Natural killer cell (primary cell): ENCODE measurements around the gene HORMAD1. TPM values are rescaled to one million over a fixed set of nuclear protein-coding genes. Genes with fewer than 3 reads are reported as not detected.
"Not testable (repeated sequence)": the region's sequence is repeated elsewhere in the genome, so short reads cannot be mapped to it uniquely, and the experiment has no call there.

Experiments used
- ATAC-seq, 3 donors: fragments of 150-1000 bp in 2 of 3; fragments of 200-7000 bp in 1 of 3; cut with Tn5 transposase; 1 replicate in 1 of 3; 2 replicates in 2 of 3; pipeline ENCODE4 v1.10.0; 2021; ENCODE audit warnings: mild to moderate bottlenecking in 2 of 3, moderate library complexity in 2 of 3
- DNase-seq, 2 donors: peaks; one replicate each; pipeline versions ENCODE4 v3.0.0 to v3.0.0-alpha.2; 2013 to 2021; ENCODE audit warnings: mixed read lengths in 1 of 2
- H3K27ac ChIP-seq: one replicate; pipeline ENCODE4 v1.5.1; 2013; ENCODE audit warnings: mild to moderate bottlenecking, low read length
- H3K27me3 ChIP-seq: one replicate; pipeline ENCODE4 v1.6.1; 2013; ENCODE audit warnings: low read length; ENCODE audit not compliant: control insufficient read depth, insufficient read depth
- H3K36me3 ChIP-seq: one replicate; pipeline ENCODE4 v1.6.1; 2013; ENCODE audit warnings: low read length; ENCODE audit not compliant: control insufficient read depth, insufficient read depth
- H3K4me1 ChIP-seq: one replicate; pipeline ENCODE4 v1.6.1; 2013; ENCODE audit warnings: low read length; ENCODE audit not compliant: control insufficient read depth, insufficient read depth
- H3K4me3 ChIP-seq: one replicate; pipeline ENCODE4 v1.5.1; 2013; ENCODE audit warnings: low read length
- H3K9me3 ChIP-seq: one replicate; pipeline ENCODE4 v1.6.1; 2013; ENCODE audit warnings: low read length; ENCODE audit not compliant: control insufficient read depth, insufficient read depth
- H3K27ac Mint-ChIP-seq, 2 donors: one replicate each; pipeline ENCODE4 v1.8.0; 2022; ENCODE audit warnings: mild to moderate bottlenecking in 2 of 2, mixed read lengths in 2 of 2, moderate library complexity in 1 of 2
- H3K27me3 Mint-ChIP-seq, 2 donors: one replicate each; pipeline ENCODE4 v1.8.0; 2022; ENCODE audit warnings: low read depth in 2 of 2, mixed read lengths in 2 of 2
- H3K36me3 Mint-ChIP-seq: one replicate; pipeline ENCODE4 v1.8.0; 2022; ENCODE audit warnings: mixed read lengths
- H3K4me1 Mint-ChIP-seq, 2 donors: one replicate each; pipeline ENCODE4 v1.8.0; 2022; ENCODE audit warnings: mixed read lengths in 2 of 2
- H3K4me3 Mint-ChIP-seq: one replicate; pipeline ENCODE4 v1.8.0; 2022; ENCODE audit warnings: mild to moderate bottlenecking, moderate library complexity, mixed read lengths
- H3K9me3 Mint-ChIP-seq, 2 donors: one replicate each; pipeline ENCODE4 v1.8.0; 2022; ENCODE audit warnings: mixed read lengths in 2 of 2
- CTCF ChIP-seq: fragments of 200-600 bp; IDR thresholded peaks from one replicate; pipeline ENCODE4 v1.8.0; 2022; ENCODE audit warnings: antibody characterized with exemption
- WGBS: methylation state at CpG from one replicate; pipeline ENCODE4 v1.1.7; 2013; ENCODE audit warnings: missing lambda C conversion rate; ENCODE audit not compliant: insufficient coverage; 5-methylcytosine and 5-hydroxymethylcytosine counted together
- intact Hi-C: fragments of 100-400 bp; cut with micrococcal nuclease; formaldehyde crosslinking; loops from one replicate; pipeline ENCODE4 v1.14.2; 2022
- total RNA-seq, 4 donors: library from RNA; stranded (reverse); fragments of 120-200 nt in 1 of 4; gene quantifications; one replicate each; pipeline versions ENCODE4 v1.2.3 to v1.2.4, GENCODE V29; 2013 to 2022

HORMAD1 gene
- total RNA-seq, 3 donors from 2014 or later (not counting 1 experiment from before 2014, with no cell fraction given), result 0.57 to 0.65 TPM; not detected in 1

- Histone ChIP-seq H3K9me3 (no peaks in the 10 kb centered on the region), H3K27me3 (no peaks in the 10 kb centered on the region), H3K27ac (no peak overlapping the region), H3K4me1 (no peaks in the 10 kb centered on the region), H3K36me3 (no peaks in the 10 kb centered on the region), H3K4me3 (no peak overlapping the region)
- no peak for TF ChIP-seq CTCF
- DNase-seq (no peak), ATAC-seq (no peak)
- Mint-ChIP-seq H3K4me3 (no peak overlapping the region), H3K9me3 (no peaks in the 10 kb centered on the region), H3K36me3 (no peaks in the 10 kb centered on the region), H3K27ac (no peak overlapping the region), H3K27me3 (no peaks in the 10 kb centered on the region), H3K4me1 (no peaks in the 10 kb centered on the region)
- intact Hi-C loops, result no loop called here
- WGBS, result 97% methylated on average over 2 of the region's 2 CpGs
Observed at GRCh38 chr1:150724336-150724735, 3.6 kb upstream of the HORMAD1 start.

- no peak overlapping the region for H3K27ac Mint-ChIP-seq
Observed at GRCh38 chr1:150720098-150720497, 597 bp downstream of the HORMAD1 start.

GRCh38 chr1:150718225-150718891 lies 2.3 kb downstream of the HORMAD1 start:
- no peaks in the 10 kb centered on the region for H3K27me3 ChIP-seq
- H3K4me1 ChIP-seq, result no peaks in the 10 kb centered on the region
- TF ChIP-seq CTCF, result no peak
- Mint-ChIP-seq H3K27me3 (no peaks in the 10 kb centered on the region), H3K9me3 (no peaks in the 10 kb centered on the region), H3K27ac (no peak overlapping the region), H3K36me3 (no peaks in the 10 kb centered on the region), H3K4me1 (no peaks in the 10 kb centered on the region), H3K4me3 (no peak overlapping the region)
- H3K9me3 ChIP-seq, result no peaks in the 10 kb centered on the region
- no peaks in the 10 kb centered on the region for H3K36me3 ChIP-seq
- intact Hi-C loops, result no loop called here
- H3K27ac ChIP-seq, result no peak overlapping the region
- DNase-seq (peak in 1 of 2 donors; percentile 15), ATAC-seq (peak; percentile 58 to 80 (median 68))
- 74% methylated on average over 5 of the region's 11 CpGs for WGBS
- H3K4me3 ChIP-seq, result no peak overlapping the region

More at GRCh38 chr1:150720098-150720497, 597 bp downstream of the HORMAD1 start:
- no peaks in the 10 kb centered on the region for H3K27me3 Mint-ChIP-seq
- Histone ChIP-seq H3K27ac (no peak overlapping the region), H3K36me3 (no peaks in the 10 kb centered on the region), H3K27me3 (no peaks in the 10 kb centered on the region), H3K4me1 (no peaks in the 10 kb centered on the region), H3K4me3 (no peak overlapping the region), H3K9me3 (no peaks in the 10 kb centered on the region)
- H3K9me3 Mint-ChIP-seq, result no peaks in the 10 kb centered on the region
- intact Hi-C loops, result no loop called here
- no peaks in the 10 kb centered on the region for H3K4me1 Mint-ChIP-seq
- H3K4me3 Mint-ChIP-seq, result no peak overlapping the region
- H3K36me3 Mint-ChIP-seq, result no peaks in the 10 kb centered on the region
- 96% methylated on average over 21 of the region's 21 CpGs for WGBS
- TF ChIP-seq CTCF, result no peak
- ATAC-seq (no peak), DNase-seq (no peak)

- H3K27ac ChIP-seq, H3K4me3 ChIP-seq, H3K9me3 Mint-ChIP-seq, H3K27me3 Mint-ChIP-seq, H3K36me3 Mint-ChIP-seq, H3K27me3 ChIP-seq, intact Hi-C loops, H3K36me3 ChIP-seq, H3K27ac Mint-ChIP-seq, ATAC-seq, H3K9me3 ChIP-seq, H3K4me1 Mint-ChIP-seq, H3K4me1 ChIP-seq, DNase-seq, H3K4me3 Mint-ChIP-seq: not testable (repeated sequence)
- no CpG with 5 or more reads among the region's 1 CpG for WGBS
Observed at GRCh38 chr1:150709031-150709430, 11.7 kb downstream of the HORMAD1 start.
